Measurements from ENCODE around the gene CFAP77. TPM values are rescaled to one million over a fixed set of nuclear protein-coding genes. Genes with fewer than 3 reads are reported as not detected.

The CFAP77 gene
- total RNA-seq, 1 donor from 2014 or later, result not detected

- no peak overlapping the region for H3K4me3 ChIP-seq (ENCODE audit: low read depth, low read length)
- FAIRE-seq (no peak), DNase-seq (ENCODE audit: low read depth) (no peak)
- TF ChIP-seq, protein P1, sequence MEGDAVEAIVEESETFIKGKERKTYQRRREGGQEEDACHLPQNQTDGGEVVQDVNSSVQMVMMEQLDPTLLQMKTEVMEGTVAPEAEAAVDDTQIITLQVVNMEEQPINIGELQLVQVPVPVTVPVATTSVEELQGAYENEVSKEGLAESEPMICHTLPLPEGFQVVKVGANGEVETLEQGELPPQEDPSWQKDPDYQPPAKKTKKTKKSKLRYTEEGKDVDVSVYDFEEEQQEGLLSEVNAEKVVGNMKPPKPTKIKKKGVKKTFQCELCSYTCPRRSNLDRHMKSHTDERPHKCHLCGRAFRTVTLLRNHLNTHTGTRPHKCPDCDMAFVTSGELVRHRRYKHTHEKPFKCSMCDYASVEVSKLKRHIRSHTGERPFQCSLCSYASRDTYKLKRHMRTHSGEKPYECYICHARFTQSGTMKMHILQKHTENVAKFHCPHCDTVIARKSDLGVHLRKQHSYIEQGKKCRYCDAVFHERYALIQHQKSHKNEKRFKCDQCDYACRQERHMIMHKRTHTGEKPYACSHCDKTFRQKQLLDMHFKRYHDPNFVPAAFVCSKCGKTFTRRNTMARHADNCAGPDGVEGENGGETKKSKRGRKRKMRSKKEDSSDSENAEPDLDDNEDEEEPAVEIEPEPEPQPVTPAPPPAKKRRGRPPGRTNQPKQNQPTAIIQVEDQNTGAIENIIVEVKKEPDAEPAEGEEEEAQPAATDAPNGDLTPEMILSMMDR (IDR thresholded peaks at IDR 0.05; ENCODE audit: insufficient read depth, low read length, severe bottlenecking), result no peak
- peaks cover 4% of the 10 kb centered on the region for H3K27me3 ChIP-seq (ENCODE audit: control insufficient read depth, insufficient read depth, low read length)
- no peaks in the 10 kb centered on the region for H3K36me3 ChIP-seq (ENCODE audit: control insufficient read depth, insufficient read depth, low read length)
These were observed 46.2 kb downstream of the CFAP77 start for GRCh38 chr9:132456241-132456640.

DNA sequence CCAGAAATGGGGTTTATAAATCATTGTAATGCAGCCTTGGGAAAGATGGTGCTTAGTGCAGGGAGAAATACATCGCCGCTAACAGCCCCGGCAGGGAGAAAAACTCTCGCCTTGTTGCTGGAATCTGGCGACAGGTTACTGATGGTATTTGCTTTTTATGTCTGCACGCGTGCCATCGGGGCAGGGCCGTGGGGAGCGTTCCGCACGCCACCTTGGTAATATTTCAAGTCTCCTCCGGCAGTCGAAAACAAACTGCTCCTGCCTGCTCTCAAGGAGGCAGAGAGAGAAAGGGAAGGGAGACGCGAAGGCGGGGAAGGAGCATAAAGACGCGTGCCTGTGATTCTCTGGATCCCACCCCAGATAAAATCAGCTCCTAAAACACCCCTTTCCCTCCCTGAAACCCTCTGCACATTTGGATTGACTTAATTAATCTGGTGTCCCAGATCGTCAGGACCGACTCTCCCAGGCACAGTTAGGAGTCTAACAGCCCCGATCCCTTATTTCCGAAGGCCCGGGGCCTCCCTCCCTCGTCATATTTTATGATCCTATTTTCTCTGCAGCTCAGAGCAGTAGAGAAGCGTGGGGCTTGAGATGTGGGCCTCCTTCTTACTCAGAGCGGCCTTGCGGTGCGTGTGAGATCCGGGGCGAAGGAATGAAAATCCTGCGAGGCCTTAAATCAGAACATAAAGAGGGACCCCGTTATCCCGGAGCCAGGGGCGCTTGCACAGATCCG is 47.7 kb downstream of the CFAP77 start:
- H3K36me3 ChIP-seq (ENCODE audit: control insufficient read depth, insufficient read depth, low read length), result no peaks in the 10 kb centered on the region
- no peak overlapping the region for H3K4me3 ChIP-seq (ENCODE audit: low read depth, low read length)
- DNase-seq (ENCODE audit: low read depth) (no peak), FAIRE-seq (no peak)
- TF ChIP-seq, protein P1 (IDR thresholded peaks at IDR 0.05; ENCODE audit: insufficient read depth, low read length, severe bottlenecking), result no peak
- peaks cover 3% of the 10 kb centered on the region for H3K27me3 ChIP-seq (ENCODE audit: control insufficient read depth, insufficient read depth, low read length)

DNA sequence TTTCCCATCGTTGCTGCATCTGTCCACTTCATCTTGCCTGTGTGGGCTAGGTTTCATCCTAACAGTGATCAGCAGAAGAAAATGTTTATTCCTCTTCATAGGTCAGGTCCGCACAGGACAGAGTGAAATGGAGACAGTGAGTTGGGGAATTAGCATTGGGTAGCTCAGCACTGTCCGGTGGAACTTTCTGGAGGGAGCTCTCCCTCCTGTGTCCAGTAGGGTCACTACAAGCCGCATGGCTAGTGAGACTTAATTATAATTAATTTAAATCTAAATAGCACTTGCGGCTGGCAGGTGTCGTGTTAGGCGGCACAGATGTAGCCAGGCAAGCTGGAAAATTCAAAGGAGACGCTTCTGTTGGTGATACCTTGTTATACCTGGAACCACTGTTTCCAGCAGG is 48.4 kb downstream of the CFAP77 start:
- Histone ChIP-seq H3K27me3 (ENCODE audit: control insufficient read depth, insufficient read depth, low read length) (peaks cover 2% of the 10 kb centered on the region), H3K4me3 (ENCODE audit: low read depth, low read length) (no peak overlapping the region), H3K36me3 (ENCODE audit: control insufficient read depth, insufficient read depth, low read length) (no peaks in the 10 kb centered on the region)
- TF ChIP-seq, protein P1 (IDR thresholded peaks at IDR 0.05; ENCODE audit: insufficient read depth, low read length, severe bottlenecking), result no peak
- no peak for FAIRE-seq
- DNase-seq (ENCODE audit: low read depth), result no peak

DNA sequence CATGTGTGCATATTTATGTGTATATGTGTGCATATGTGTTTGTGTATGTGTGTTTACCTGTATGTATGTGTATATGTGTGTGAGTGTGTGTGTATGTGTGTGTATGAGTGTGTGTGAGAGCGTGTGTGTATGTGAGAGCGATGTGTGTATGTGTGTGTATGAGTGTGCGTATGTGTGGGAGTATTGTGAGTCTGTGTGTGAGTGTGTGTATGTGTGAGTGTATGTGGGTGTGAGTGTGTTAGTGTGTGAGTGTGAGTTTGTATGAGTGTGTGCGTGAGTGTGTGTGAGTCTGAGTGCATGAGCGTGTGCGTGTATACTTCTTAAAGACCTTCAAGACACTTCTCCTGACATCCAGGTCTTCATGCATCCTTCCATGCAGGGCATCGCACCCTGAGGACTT is 49.6 kb downstream of the CFAP77 start:
- TF ChIP-seq, protein P1 (IDR thresholded peaks at IDR 0.05; ENCODE audit: insufficient read depth, low read length, severe bottlenecking), result no peak
- no peak for DNase-seq (ENCODE audit: low read depth)
- no peak overlapping the region for H3K4me3 ChIP-seq (ENCODE audit: low read depth, low read length)
- H3K27me3 ChIP-seq (ENCODE audit: control insufficient read depth, insufficient read depth, low read length), result peaks cover 2% of the 10 kb centered on the region
- peak; percentile 40 for FAIRE-seq
- H3K36me3 ChIP-seq (ENCODE audit: control insufficient read depth, insufficient read depth, low read length), result no peaks in the 10 kb centered on the region

- Histone ChIP-seq H3K27me3 (ENCODE audit: control insufficient read depth, insufficient read depth, low read length) (peaks cover 2% of the 10 kb centered on the region), H3K4me3 (ENCODE audit: low read depth, low read length) (no peak overlapping the region), H3K36me3 (ENCODE audit: control insufficient read depth, insufficient read depth, low read length) (no peaks in the 10 kb centered on the region)
- DNase-seq (ENCODE audit: low read depth), result no peak
- TF ChIP-seq, protein P1 (IDR thresholded peaks at IDR 0.05; ENCODE audit: insufficient read depth, low read length, severe bottlenecking), result no peak
- FAIRE-seq, result no peak
These were observed 50.2 kb downstream of the CFAP77 start for GRCh38 chr9:132460240-132460639.

Measured in bronchial epithelial cell (primary cell).